HG03432 (cell line): ENCODE data around the gene ATAD3B.
A peak's percentile ranks its signal among the peaks of the same experiment; 100 is the strongest.
"Not testable (repeated sequence)": the region's sequence is repeated elsewhere in the genome, so short reads cannot be mapped to it uniquely, and the experiment has no call there.

Experiments used
- ATAC-seq: cut with Tn5 transposase; IDR thresholded peaks from one replicate; pipeline ENCODE4 v1.9.1; 2021; ENCODE audit warnings: mild to moderate bottlenecking, moderate library complexity; ENCODE audit not compliant: unreplicated experiment

ATAD3B gene

GRCh38 chr1:1471389-1472052 is at the start of gene ATAD3B:
ATAD3B (plus strand) TSS chr1:1471765; CDS start chr1:1471885, 120 bp downstream.
- peak; percentile 93 for ATAC-seq

GRCh38 chr1:1421907-1422464 is 49.6 kb upstream of the ATAD3B start:
- no peak for ATAC-seq

- no peak for ATAC-seq
These were observed 48.9 kb upstream of the ATAD3B start for GRCh38 chr1:1422465-1423244.

DNA sequence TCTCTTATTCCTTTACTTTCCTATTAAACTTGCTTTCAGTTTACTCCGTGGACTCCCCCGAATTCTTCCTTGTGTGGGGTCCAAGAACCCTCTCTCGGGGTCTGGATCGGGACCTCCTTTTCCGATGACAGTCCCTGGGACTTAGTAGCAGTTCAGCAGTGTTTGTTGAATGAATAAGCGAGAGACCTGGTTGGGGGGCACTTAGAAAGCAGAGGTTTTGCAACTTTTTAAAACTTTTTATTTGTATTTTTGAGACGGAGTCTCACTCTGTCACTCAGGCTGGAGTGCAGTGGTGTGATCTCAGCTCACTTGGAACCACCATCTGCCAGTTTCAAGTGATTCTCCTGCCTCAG is 48.3 kb upstream of the ATAD3B start:
- no peak for ATAC-seq

DNA sequence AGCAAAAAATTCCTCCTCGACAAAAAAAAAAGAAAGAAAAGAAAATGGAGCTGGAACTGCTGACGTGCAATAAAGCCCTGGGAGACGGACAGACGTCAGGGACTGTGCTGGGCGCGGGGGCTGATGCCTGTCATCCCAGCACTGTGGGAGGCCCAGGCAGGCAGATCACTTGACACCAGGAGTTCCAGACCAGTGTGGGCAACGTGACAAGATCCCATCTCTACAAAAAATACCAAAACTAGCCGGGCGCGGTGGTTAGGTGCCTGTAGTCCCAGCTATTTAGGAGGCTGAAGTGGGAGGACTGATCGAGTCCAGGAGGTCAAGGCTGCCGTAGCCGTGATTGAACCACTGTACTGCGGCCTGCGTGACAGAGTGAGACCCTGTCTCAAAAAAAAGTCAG is 46.9 kb upstream of the ATAD3B start:
- ATAC-seq, result no peak

- ATAC-seq, result no peak
These were observed 46.2 kb upstream of the ATAD3B start for GRCh38 chr1:1425426-1425752.

DNA sequence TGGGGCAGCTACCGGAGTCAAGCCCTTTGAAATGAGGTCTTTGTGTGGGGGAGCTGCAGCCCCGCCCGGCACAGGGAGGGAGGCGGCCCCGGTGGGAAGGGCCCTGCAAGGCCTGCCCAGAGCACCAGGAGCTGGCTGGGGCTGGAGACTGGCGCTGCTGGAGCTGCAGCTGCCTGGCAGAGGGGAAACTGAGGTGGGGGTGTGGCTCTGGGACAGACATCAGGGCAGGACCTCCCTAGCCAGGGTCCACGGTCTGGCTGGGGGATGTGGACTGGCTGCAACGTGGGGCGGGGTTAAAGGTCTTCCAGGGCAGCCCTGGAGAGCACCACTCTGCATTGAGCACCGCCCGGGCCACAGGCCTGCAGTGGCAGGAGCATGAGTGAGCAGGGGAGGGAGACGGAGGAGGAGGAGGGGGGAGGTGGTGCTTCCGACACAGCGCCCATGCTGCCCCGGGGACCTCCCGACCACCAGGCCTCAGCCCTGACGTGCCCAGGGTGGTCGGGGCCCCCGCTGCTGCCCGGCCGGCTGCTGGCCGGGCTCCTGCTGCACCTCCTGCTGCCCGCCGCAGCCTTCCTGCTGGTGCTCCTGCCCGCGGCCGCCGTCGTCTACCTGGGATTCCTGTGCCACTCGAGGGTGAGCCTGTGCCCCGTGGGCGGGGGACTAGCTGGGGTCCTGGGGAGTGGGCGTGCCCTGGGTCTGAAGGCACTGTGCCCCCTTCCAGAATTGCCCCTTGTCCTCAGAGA is 45.6 kb upstream of the ATAD3B start:
- ATAC-seq, result no peak

DNA sequence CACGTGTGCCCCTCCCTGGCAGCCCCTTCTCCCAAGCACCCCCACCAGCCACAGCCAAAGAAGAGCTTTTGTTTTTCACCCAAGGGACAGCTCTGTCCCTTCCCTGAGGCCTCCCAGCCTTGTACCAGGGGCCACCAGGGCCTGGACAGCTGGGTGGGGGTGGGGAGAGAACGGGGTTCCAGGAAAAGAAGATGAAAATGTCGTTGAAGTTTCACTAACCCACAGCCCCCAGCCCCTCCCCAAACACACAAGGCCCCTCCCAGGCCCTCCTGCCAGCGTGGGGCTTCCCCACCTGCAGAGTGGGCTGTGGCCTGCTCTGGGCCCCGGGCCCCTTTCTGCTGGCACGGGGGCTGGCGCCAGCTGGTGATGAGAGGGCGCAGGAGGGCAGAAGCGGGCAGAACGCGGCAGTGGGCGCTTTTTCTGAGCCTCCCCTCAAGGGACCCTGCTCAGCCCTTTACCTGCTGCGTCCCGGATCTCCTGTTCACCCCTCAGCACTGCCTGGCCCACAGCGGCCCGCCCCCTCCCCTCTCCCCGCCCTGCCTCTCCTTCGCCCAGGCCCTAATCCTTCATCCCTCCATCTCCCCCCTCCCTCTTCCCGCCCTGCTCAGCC is 45.0 kb upstream of the ATAD3B start:
- ATAC-seq, result no peak

DNA sequence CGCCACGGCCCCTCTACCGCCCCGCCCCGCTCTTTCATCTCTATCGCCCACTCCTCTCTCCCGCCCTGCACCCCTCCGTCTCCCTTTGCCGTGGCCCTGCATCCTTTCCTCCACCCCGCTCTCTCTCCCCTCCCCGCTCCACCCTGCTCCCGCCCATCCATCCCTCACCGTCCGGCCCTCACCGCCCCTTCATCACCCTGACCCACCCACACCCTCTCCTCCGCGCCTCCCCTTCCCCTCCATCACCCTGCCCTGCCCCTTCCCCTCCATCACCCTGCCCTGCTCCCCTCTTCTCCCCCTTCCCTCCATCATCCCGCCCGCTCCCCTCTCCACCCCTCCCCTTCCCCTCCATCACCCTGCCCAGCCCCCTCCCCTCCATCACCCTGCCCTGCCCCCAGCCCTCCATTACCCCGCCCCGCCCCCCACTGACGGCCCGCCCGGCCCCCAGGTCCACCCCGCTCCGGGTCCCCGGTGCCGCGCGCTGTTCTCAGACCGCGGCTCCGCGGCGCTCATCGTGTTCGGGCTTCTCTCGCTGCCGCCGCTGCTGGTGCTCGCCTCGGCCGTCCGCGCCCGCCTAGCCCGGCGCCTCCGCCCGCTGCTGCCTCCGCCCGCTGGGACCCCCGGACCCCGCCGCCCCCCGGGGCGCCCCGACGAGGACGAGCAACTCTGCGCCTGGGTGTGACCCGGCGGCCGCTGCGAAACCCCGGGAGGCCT is 44.3 kb upstream of the ATAD3B start:
- ATAC-seq, result no peak

DNA sequence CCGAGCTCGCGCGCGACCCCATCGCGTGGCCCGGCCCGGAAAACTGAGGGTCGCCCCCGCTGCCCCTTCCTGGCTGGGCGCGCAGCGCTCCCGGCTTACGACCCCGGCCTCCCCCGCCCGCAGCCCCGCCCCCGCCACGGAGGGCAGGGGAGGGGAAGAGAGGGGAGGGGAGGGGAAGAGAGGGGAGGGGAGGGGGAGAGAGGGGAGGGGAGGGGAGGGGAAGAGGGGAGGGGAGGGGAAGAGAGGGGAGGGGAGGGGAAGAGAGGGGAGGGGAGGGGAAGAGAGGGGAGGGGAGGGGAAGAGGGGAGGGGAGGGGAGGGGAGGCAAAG is 43.8 kb upstream of the ATAD3B start:
- ATAC-seq, result no peak

GRCh38 chr1:1428174-1428573 is 43.4 kb upstream of the ATAD3B start:
- ATAC-seq, result no peak

- not testable (repeated sequence) for ATAC-seq
These were observed 42.6 kb upstream of the ATAD3B start for GRCh38 chr1:1428967-1429366.

- ATAC-seq, result no peak
These were observed 41.9 kb upstream of the ATAD3B start for GRCh38 chr1:1429671-1430073.

GRCh38 chr1:1430114-1430982 is 41.2 kb upstream of the ATAD3B start:
- no peak for ATAC-seq

DNA sequence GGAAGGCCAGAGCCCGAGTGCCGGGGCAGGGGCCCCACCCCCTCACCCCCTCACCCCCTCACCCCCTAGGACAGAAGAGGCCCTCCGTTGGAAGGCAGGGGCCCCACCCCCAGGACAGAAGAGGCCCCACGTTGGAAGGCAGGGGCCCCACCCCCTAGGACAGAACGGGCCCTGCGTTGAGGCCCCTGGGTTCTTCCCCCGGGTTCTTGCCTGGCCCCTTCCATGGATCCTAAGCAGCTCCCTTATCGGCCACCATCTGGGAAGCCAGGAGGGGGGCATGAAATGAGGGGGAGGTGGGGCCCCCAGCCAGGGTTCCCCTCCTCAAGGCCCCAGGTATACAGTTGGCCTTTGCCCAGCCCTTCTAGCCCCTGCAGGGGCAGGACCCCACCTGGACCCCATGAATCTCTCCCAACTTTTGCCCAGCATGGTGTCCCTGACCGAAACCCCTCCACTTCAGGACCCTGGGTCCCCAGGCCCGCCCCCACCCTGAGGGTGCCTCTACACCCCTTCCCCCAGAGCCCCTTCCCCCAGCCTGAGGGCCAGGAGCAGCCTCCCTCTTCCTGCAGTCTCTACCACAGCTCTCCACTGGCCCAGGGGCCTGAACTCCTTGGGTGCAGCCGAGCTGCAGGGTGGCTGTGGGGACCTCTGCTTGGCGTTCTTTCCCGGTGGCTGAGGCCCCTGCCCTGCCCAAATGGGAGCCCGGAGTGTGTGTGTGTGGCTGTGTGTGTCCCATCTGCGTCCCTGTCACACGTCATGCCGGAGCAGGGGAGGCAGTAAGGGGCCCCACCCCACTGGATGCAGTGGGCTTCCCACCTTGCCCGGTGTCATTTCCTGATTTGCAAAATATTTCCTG is 40.3 kb upstream of the ATAD3B start:
- ATAC-seq, result no peak

- no peak for ATAC-seq
These were observed 39.7 kb upstream of the ATAD3B start for GRCh38 chr1:1431845-1432273.

DNA sequence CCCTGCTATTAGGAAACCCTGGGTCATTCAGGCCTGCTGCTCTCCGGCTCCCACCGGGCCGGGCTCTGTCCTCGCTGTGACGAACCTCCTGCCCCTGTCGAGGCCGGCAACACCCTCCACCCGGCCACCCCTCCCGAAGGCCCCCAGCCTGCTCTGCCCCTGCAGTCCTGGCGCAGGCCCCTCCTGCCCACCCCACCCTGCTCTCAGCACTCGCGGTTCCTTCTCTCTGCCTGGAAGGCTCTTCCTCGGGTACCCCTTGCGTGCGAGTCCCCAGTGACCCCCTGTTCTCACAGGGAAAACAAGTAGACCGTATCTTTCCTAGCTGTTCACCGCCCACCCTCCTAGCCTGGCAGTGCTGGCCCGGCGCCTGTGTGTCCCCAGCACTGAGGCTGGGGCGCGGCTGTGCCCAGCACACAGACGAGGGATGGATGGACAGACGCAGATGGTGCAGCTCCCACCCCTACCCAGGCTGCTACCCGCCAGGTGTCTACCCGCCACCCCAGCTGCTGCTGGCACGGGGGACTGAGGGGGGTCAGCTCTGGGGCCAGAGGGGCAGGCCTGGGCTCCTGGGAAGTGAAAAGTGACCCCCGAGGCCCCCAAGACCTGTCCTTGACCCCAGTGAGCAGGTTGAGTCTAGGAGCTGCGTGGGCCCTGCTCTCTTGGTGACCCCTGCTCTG is 39.2 kb upstream of the ATAD3B start:
- ATAC-seq, result no peak
